SK-N-SH (cell line): ENCODE data around the gene LDB3.

Experiments
- CHD2 ChIP-seq: fragments of 150-350 bp; IDR thresholded peaks from 2 replicates; pipeline ENCODE4 v1.6.1; 2018; ENCODE audit warnings: low read length; ENCODE audit not compliant: partially characterized antibody
- ELF1 ChIP-seq: IDR thresholded peaks from 2 replicates; pipeline ENCODE4 v1.4.0; 2012
- EP300 ChIP-seq, 2 experiments: IDR thresholded peaks; 2 replicates each; pipeline versions ENCODE4 v1.4.0 to v1.6.1; 2012; ENCODE audit warnings: borderline replicate concordance in 1 of 2, low read depth in 1 of 2, low read length in 1 of 2
- EZH2phosphoT487 ChIP-seq: fragments of 200-600 bp; sonication (generic); IDR thresholded peaks from 2 replicates; pipeline ENCODE4 v1.6.1; 2017; ENCODE audit warnings: low read depth, mixed run types, mild to moderate bottlenecking, antibody characterized with exemption, moderate library complexity, borderline replicate concordance
- NFIC ChIP-seq: IDR thresholded peaks from 2 replicates; pipeline ENCODE4 v1.4.0; 2012; ENCODE audit warnings: borderline replicate concordance
- POLR2AphosphoS5 ChIP-seq: IDR thresholded peaks from 2 replicates; pipeline ENCODE4 v1.6.1; 2012; ENCODE audit warnings: low read depth, low read length
- RAD21 ChIP-seq: IDR thresholded peaks from 2 replicates; pipeline ENCODE4 v1.6.1; 2012; ENCODE audit warnings: mild to moderate bottlenecking, low read length
- RCOR1 ChIP-seq: fragments of 150-350 bp; IDR thresholded peaks from 2 replicates; pipeline ENCODE4 v1.6.1; 2017; ENCODE audit warnings: antibody characterized with exemption, low read length
- SMC3 ChIP-seq: IDR thresholded peaks from 2 replicates; pipeline ENCODE4 v1.6.1; 2012; ENCODE audit warnings: low read depth, low read length, improper control_type of control experiment
- TAF1 ChIP-seq: IDR thresholded peaks from 2 replicates; pipeline ENCODE4 v1.6.1; 2012; ENCODE audit warnings: low read depth, mild to moderate bottlenecking, low read length, moderate library complexity, borderline replicate concordance
- TCF12 ChIP-seq: IDR thresholded peaks from 2 replicates; pipeline ENCODE4 v1.4.0; 2012
- TF ChIP-seq, protein P1 (sequence below): fragments of 200-600 bp; sonication (generic); IDR thresholded peaks from 2 replicates; pipeline ENCODE4 v1.6.1; 2017; ENCODE audit warnings: antibody characterized with exemption, mild to moderate bottlenecking, moderate library complexity
- TF ChIP-seq, protein P2 (sequence below): fragments of 150-350 bp; IDR thresholded peaks from 2 replicates; pipeline ENCODE4 v1.6.1; 2017; ENCODE audit warnings: antibody characterized with exemption, low read length, low read depth, borderline replicate concordance

DNA sequence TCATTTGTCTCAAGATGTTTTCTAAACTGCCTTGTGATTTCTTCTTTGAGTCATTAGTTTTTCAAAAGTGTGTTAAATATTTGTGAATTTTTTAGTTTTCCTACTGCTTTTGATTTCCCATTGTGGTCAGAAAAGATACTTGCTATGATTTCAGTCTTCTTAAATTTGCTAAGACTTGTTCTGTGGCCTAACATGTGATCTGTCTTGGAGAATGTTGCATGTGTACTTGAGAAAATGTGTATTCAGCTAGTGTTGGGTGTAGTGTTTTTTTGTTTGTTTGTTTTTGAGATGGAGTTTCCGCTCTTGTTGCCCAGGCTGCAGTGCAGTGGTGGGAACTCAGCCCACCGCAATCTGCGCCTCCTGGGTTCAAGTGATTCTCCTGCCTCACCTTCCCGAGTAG lies 116.7 kb downstream of the LDB3 start:
- TF ChIP-seq NFIC (no peak), EZH2phosphoT487 (no peak), SMC3 (no peak), POLR2AphosphoS5 (no peak), TAF1 (no peak), RAD21 (no peak), ELF1 (no peak), EP300 (IDR thresholded peaks at IDR 0.05; ENCODE audit: borderline replicate concordance in 1 of 2, low read depth in 1 of 2, low read length in 1 of 2) (no peak), RCOR1 (no peak), TCF12 (no peak), CHD2 (no peak)
- TF ChIP-seq, protein P1, sequence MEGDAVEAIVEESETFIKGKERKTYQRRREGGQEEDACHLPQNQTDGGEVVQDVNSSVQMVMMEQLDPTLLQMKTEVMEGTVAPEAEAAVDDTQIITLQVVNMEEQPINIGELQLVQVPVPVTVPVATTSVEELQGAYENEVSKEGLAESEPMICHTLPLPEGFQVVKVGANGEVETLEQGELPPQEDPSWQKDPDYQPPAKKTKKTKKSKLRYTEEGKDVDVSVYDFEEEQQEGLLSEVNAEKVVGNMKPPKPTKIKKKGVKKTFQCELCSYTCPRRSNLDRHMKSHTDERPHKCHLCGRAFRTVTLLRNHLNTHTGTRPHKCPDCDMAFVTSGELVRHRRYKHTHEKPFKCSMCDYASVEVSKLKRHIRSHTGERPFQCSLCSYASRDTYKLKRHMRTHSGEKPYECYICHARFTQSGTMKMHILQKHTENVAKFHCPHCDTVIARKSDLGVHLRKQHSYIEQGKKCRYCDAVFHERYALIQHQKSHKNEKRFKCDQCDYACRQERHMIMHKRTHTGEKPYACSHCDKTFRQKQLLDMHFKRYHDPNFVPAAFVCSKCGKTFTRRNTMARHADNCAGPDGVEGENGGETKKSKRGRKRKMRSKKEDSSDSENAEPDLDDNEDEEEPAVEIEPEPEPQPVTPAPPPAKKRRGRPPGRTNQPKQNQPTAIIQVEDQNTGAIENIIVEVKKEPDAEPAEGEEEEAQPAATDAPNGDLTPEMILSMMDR, result no peak
- TF ChIP-seq, protein P2, sequence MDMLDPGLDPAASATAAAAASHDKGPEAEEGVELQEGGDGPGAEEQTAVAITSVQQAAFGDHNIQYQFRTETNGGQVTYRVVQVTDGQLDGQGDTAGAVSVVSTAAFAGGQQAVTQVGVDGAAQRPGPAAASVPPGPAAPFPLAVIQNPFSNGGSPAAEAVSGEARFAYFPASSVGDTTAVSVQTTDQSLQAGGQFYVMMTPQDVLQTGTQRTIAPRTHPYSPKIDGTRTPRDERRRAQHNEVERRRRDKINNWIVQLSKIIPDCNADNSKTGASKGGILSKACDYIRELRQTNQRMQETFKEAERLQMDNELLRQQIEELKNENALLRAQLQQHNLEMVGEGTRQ, result no peak
